Measurements from ENCODE around the gene KRTAP12-3. TPM values are rescaled to one million over a fixed set of nuclear protein-coding genes. Genes with fewer than 3 reads are reported as not detected.

The KRTAP12-3 gene
- not detected in 2 replicates for total RNA-seq
- not detected for total RNA-seq (2013)
- polyA plus RNA-seq, result not detected in 2 replicates
- polyA minus RNA-seq, result not detected in 2 replicates

- ATAC-seq (ENCODE audit: low read depth) (no peak), DNase-seq (no peak)
- TF ChIP-seq CTCF (IDR thresholded peaks at IDR 0.05) (no peak), EZH2 (IDR thresholded peaks at IDR 0.05; ENCODE audit: borderline replicate concordance, insufficient read depth, low read depth, low read length, poor library complexity, severe bottlenecking) (no peak)
- peaks cover 12% of the 10 kb centered on the region for H3K9me3 Mint-ChIP-seq (ENCODE audit: insufficient read depth)
- Histone ChIP-seq H3K36me3 (replicated peaks in 1 of 2; ENCODE audit: control extremely low read depth in 1 of 2, control insufficient read depth in 1 of 2, extremely low read depth in 1 of 2, insufficient read depth in 2 of 2, low read length in 1 of 2) (no peaks in the 10 kb centered on the region), H3K9me3 (ENCODE audit: control extremely low read depth in 1 of 3, control insufficient read depth in 2 of 3, insufficient read depth in 1 of 3, low read length in 2 of 3) (peaks cover 3 to 32% (median 11%) of the 10 kb centered on the region in 3 donors), H3K27me3 (replicated peaks in 1 of 4; ENCODE audit: control extremely low read depth in 1 of 4, control insufficient read depth in 3 of 4, insufficient read depth in 4 of 4, low read length in 3 of 4) (peaks cover 0 to 16% (median 0%) of the 10 kb centered on the region in 4 experiments), H4K20me1 (ENCODE audit: control insufficient read depth, insufficient read depth, low read length, poor library complexity, severe bottlenecking) (no peaks in the 10 kb centered on the region), H3K27ac (ENCODE audit: low read length in 2 of 2) (no peak within 1 kb of the TSS), H3K4me1 (ENCODE audit: control insufficient read depth in 2 of 2, insufficient read depth in 2 of 2, low read length in 2 of 2) (peaks cover 0 to 3% of the 10 kb centered on the region in 2 donors), H3K4me2 (replicated peaks; ENCODE audit: low read depth, low read length, poor library complexity, severe bottlenecking) (no peak within 1 kb of the TSS), H3K4me3 (ENCODE audit: control extremely low read depth in 1 of 5, extremely low read depth in 1 of 5, insufficient read depth in 1 of 5, low read depth in 2 of 5, low read length in 4 of 5) (no peak within 1 kb of the TSS), H3K79me2 (ENCODE audit: control insufficient read depth, insufficient read depth, low read length) (no peaks in the 10 kb centered on the region), H3K9ac (ENCODE audit: low read length) (no peak within 1 kb of the TSS), H2AFZ (ENCODE audit: insufficient read depth, low read depth, low read length, poor library complexity, severe bottlenecking) (no peak within 1 kb of the TSS)
- no peak within 1 kb of the TSS for H3K4me3 Mint-ChIP-seq
- ChIA-PET CTCF (no interaction called here), POLR2A (no interaction called here)
- WGBS (ENCODE audit: insufficient coverage), result 86% methylated on average over 17 of the region's 26 CpGs
- H3K4me1 Mint-ChIP-seq, result peaks cover 2% of the 10 kb centered on the region
- intact Hi-C loops (cut with micrococcal nuclease), result no loop called here
- H3K27ac Mint-ChIP-seq, result peak within 1 kb of the TSS; percentile 41
- H3K27me3 Mint-ChIP-seq, result peaks cover 43% of the 10 kb centered on the region
These were observed at the start of gene KRTAP12-3 for GRCh38 chr21:44657635-44658540. TSS of gene KRTAP12-3 (plus strand) at chr21:44657932. CDS start at chr21:44657980, 48 bp downstream.

GRCh38 chr21:44609193-44609592 lies 48.5 kb upstream of the KRTAP12-3 start:
- DNase-seq, result no peak
- Histone ChIP-seq H4K20me1 (ENCODE audit: control insufficient read depth, insufficient read depth, low read length, poor library complexity, severe bottlenecking) (no peaks in the 10 kb centered on the region), H3K4me2 (replicated peaks; ENCODE audit: low read depth, low read length, poor library complexity, severe bottlenecking) (no peak overlapping the region), H3K4me3 (ENCODE audit: control extremely low read depth in 1 of 5, extremely low read depth in 1 of 5, insufficient read depth in 1 of 5, low read depth in 2 of 5, low read length in 4 of 5) (no peak overlapping the region), H2AFZ (ENCODE audit: insufficient read depth, low read depth, low read length, poor library complexity, severe bottlenecking) (no peak overlapping the region), H3K27ac (ENCODE audit: low read length in 2 of 2) (no peak overlapping the region), H3K79me2 (ENCODE audit: control insufficient read depth, insufficient read depth, low read length) (no peaks in the 10 kb centered on the region), H3K36me3 (replicated peaks in 1 of 2; ENCODE audit: control extremely low read depth in 1 of 2, control insufficient read depth in 1 of 2, extremely low read depth in 1 of 2, insufficient read depth in 2 of 2, low read length in 1 of 2) (no peaks in the 10 kb centered on the region), H3K9ac (ENCODE audit: low read length) (no peak overlapping the region), H3K27me3 (replicated peaks in 1 of 4; ENCODE audit: control extremely low read depth in 1 of 4, control insufficient read depth in 3 of 4, insufficient read depth in 4 of 4, low read length in 3 of 4) (peaks cover 0 to 6% (median 0%) of the 10 kb centered on the region in 4 experiments), H3K4me1 (ENCODE audit: control insufficient read depth in 2 of 2, insufficient read depth in 2 of 2, low read length in 2 of 2) (no peaks in the 10 kb centered on the region), H3K9me3 (ENCODE audit: control extremely low read depth in 1 of 3, control insufficient read depth in 2 of 3, insufficient read depth in 1 of 3, low read length in 2 of 3) (peaks cover 4 to 29% (median 25%) of the 10 kb centered on the region in 3 donors)
- Mint-ChIP-seq H3K9me3 (ENCODE audit: insufficient read depth) (peaks cover 19% of the 10 kb centered on the region), H3K4me3 (no peak overlapping the region), H3K27ac (no peak overlapping the region), H3K27me3 (peaks cover 32% of the 10 kb centered on the region), H3K4me1 (no peaks in the 10 kb centered on the region)
- TF ChIP-seq EZH2 (IDR thresholded peaks at IDR 0.05; ENCODE audit: borderline replicate concordance, insufficient read depth, low read depth, low read length, poor library complexity, severe bottlenecking), result no peak
- no peak for TF ChIP-seq CTCF (IDR thresholded peaks at IDR 0.05)
- ATAC-seq (ENCODE audit: low read depth), result no peak
- CTCF ChIA-PET, result no interaction called here
- POLR2A ChIA-PET, result no interaction called here
- intact Hi-C loops (cut with micrococcal nuclease), result no loop called here
